SK-N-MC (cell line): ENCODE results near the gene LRRC32.

ENCODE experiments used
- EZH2 ChIP-seq: fragments of 200-600 bp; sonication (generic); IDR thresholded peaks from one replicate; pipeline ENCODE4 v1.6.1; 2017; ENCODE audit warnings: antibody characterized with exemption
- POLR2AphosphoS5 ChIP-seq: IDR thresholded peaks from 2 replicates; pipeline ENCODE4 v1.6.1; 2012; ENCODE audit warnings: mild to moderate bottlenecking, low read depth, low read length, borderline replicate concordance

- TF ChIP-seq POLR2AphosphoS5 (no peak), EZH2 (no peak)
Observed at GRCh38 chr11:76682106-76682505, 11.6 kb upstream of the LRRC32 start.
